GM18867 (cell line): Measurements from ENCODE around the gene PLEKHG5.

ENCODE experiments used
- ATAC-seq: cut with Tn5 transposase; IDR thresholded peaks from one replicate; pipeline ENCODE4 v1.9.1; 2021; ENCODE audit warnings: mild to moderate bottlenecking, moderate library complexity; ENCODE audit not compliant: unreplicated experiment

Gene PLEKHG5

GRCh38 chr1:6491480-6491962 lies at the start of gene PLEKHG5:
Gene PLEKHG5 (minus strand): TSS chr1:6491667. CDS start chr1:6477571, 14,096 bp downstream.
- no peak for ATAC-seq

- no peak for ATAC-seq
These were observed 47.5 kb upstream of the PLEKHG5 start for GRCh38 chr1:6538956-6539355.

GRCh38 chr1:6536291-6536690 lies 44.8 kb upstream of the PLEKHG5 start:
- no peak for ATAC-seq

- no peak for ATAC-seq
These were observed 43.7 kb upstream of the PLEKHG5 start for GRCh38 chr1:6535214-6535613.

- no peak for ATAC-seq
These were observed 42.9 kb upstream of the PLEKHG5 start for GRCh38 chr1:6534248-6534822.

GRCh38 chr1:6531996-6532395 lies 40.5 kb upstream of the PLEKHG5 start:
- ATAC-seq, result no peak

- ATAC-seq, result no peak
These were observed 39.2 kb upstream of the PLEKHG5 start for GRCh38 chr1:6530504-6531160.

- ATAC-seq, result no peak
These were observed 37.0 kb upstream of the PLEKHG5 start for GRCh38 chr1:6528492-6528891.

GRCh38 chr1:6526316-6526715 lies 34.8 kb upstream of the PLEKHG5 start:
- ATAC-seq, result no peak

- no peak for ATAC-seq
These were observed 32.1 kb upstream of the PLEKHG5 start for GRCh38 chr1:6523566-6523965.

- no peak for ATAC-seq
These were observed 30.1 kb upstream of the PLEKHG5 start for GRCh38 chr1:6521536-6521935.

GRCh38 chr1:6519935-6520671 lies 28.6 kb upstream of the PLEKHG5 start:
- ATAC-seq, result no peak

- no peak for ATAC-seq
These were observed 28.0 kb upstream of the PLEKHG5 start for GRCh38 chr1:6519491-6519934.

- ATAC-seq, result no peak
These were observed 26.0 kb upstream of the PLEKHG5 start for GRCh38 chr1:6517435-6517851.

- ATAC-seq, result no peak
These were observed 24.3 kb upstream of the PLEKHG5 start for GRCh38 chr1:6515771-6516170.

GRCh38 chr1:6513320-6513801 lies 21.9 kb upstream of the PLEKHG5 start:
- no peak for ATAC-seq

- ATAC-seq, result no peak
These were observed 21.4 kb upstream of the PLEKHG5 start for GRCh38 chr1:6512908-6513280.

GRCh38 chr1:6512245-6512907 lies 20.9 kb upstream of the PLEKHG5 start:
- no peak for ATAC-seq

GRCh38 chr1:6511561-6512244 lies 20.2 kb upstream of the PLEKHG5 start:
- ATAC-seq, result no peak

- no peak for ATAC-seq
These were observed 19.6 kb upstream of the PLEKHG5 start for GRCh38 chr1:6511056-6511455.

GRCh38 chr1:6510493-6510892 lies 19.0 kb upstream of the PLEKHG5 start:
- no peak for ATAC-seq
